HG03135 (cell line): ENCODE data around the gene PSMA1.
A peak's percentile ranks its signal among the peaks of the same experiment; 100 is the strongest.
"Not testable (repeated sequence)": the region's sequence is repeated elsewhere in the genome, so short reads cannot be mapped to it uniquely, and the experiment has no call there.

ENCODE experiments used
- ATAC-seq: cut with Tn5 transposase; IDR thresholded peaks from one replicate; pipeline ENCODE4 v1.9.1; 2021; ENCODE audit warnings: mild to moderate bottlenecking, moderate library complexity; ENCODE audit not compliant: unreplicated experiment

The PSMA1 gene

DNA sequence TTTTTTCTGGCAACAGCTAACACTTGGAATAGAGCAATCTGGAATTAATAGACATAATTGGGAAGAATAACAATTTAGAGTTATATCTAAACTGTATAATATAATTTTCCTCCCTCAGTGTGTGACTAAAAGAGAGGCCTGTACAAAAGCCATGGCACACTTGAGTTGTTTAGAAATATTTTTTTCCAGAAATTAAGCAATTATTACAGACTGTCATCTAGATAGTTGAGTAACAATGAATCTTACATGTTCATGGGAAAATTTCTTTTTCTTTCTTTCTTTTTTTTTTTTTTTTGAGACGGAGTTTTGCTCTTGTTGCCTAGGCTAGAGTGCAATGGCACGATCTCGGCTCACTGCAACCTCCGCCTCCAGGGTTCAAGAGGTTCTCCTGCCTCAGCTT lies 15.0 kb upstream of the PSMA1 start:
- ATAC-seq: not testable (repeated sequence)

DNA sequence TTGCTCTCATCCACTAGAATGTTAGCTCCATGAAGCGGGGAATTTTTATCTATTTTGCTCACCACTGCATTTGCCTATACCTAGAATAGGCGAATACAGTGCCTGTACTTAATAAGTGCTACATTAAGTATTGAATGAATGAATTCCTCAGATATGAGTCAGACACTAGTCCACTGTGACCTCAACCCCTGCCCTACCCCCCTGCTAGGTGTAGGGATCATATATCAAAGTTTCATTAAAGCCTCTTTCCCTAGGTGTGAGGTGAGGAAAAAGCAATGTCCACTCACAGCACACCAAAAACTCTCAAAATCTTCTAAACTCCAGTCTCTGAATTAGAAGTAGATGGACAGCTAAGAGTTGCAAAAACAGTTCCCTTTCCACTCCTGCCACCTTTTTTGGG lies 9.8 kb upstream of the PSMA1 start:
- ATAC-seq: no peak

DNA sequence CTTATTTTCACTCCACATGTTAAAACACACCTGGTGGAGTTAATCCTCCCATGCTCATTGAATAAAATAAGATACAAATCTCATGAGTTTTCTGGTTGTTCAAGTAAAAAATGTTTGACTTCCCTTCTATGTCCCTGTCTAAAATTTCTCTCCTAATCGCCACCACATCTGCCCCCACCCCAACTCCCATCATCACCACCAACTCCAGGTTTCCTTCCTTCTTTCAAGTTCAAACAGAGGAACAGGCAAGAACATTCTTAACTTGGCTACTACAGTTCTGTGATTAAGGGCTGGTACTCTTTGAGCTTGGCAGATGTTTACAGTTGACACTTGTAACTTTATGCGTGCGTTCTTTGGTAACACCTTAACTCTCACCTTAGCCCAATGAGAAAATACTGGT lies 9.1 kb upstream of the PSMA1 start:
- no peak for ATAC-seq

DNA sequence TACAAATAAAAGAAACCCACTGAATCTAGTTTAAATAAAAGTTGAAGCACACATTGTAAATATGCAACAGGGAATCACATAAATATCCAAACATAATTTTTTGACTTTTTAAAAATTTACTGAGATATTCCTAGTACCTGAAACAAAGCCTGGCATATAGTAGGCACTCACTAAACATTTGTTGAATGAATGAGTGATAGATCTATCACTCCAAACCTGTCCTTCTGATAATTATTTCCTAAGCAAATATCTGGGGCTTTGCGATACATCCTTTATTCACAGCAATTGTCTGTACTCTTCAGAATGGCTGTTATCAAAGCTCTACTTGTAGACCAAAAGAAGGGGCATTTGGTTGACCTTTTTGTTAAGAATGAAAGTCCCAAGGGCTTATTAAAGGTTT lies 2.6 kb upstream of the PSMA1 start:
- ATAC-seq: no peak

DNA sequence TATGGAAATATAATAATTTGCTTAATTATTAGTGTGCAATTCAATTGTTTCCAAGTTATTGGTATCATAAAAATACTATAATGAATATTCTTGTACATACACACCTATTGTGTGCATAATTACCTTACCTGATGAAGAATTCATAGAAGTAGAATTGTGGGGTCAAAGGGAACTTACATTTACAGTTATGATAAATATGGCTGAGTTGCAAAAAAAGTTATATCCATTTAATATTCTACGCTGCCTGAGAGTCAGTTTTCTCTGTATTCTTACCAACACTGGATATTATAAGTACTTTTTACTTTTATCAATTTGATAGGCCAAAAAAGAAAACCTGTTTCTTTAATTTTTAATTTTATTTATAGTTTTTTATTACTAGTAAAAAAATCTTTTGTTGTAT lies 2.1 kb upstream of the PSMA1 start:
- no peak for ATAC-seq

DNA sequence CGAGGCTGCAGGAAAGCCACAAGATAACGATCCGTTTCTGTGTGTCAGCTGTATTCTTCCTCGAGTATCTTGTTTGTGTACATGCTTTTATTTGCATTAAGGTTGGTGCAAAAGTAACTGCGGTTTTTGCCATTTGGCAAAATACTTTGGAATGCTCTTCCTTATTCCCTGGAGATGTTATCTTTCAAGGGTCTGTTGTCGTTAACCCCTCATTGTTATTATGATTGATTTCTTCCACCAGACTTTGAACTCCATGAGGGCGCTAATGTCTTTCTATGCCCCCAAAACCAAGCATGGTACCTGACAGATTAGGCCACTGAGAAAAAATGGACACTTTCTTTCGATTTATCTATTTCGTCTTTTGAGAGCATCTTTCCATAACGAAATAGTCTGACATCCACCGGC lies 563 bp upstream of the PSMA1 start:
- ATAC-seq: no peak

DNA sequence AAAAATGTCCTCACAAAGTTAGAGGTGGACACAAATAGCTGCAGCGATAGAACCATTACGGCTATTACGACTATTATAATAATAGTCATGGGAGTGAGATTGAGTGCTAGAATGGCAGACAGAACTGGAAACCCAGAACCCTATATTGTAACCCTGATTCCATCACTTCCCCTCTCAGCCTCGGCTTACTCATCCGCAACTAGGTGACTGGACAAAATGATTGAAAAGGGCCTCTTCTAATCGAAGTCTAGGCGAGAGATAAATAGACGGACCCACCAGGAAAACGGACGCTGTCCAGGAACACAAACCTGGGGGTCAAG lies 629 bp downstream of the PSMA1 start:
- ATAC-seq: peak; percentile 5

DNA sequence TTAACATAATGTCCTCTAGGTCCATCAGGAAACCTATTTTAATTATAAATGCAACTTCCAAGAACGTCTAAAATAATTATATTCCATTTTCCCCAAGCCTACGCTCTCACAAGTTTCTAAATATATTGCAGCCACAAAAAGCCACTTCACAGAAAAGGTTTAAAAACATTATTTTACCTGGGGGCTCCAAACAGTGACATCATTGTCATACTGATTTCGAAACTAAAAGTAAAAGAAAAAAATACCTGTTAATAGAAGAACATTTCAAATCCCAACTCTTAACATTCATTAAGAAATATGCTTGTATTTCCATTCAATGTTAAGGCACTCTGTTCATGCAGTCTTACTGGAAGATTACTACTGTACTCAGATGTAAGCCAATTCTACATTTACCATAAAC lies 1.4 kb downstream of the PSMA1 start:
- no peak for ATAC-seq

DNA sequence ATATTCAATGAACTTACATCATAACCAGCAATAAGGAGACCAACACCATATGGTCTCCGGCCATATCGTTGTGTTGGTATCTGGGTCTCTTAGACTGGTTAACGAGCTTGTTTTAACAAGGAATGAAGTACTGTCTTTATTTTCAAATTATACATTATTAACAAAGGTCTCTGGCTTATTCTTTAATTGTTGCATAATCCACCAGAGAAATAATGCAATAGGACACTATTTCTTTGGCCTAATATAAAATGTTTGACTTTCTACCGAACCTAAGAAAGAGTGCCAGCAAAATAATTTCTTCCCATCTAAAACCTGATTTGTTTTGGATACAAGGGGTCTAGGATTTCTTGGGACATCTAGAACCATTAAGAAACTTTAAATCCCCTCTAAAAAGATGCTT lies 6.4 kb downstream of the PSMA1 start:
- ATAC-seq: no peak

DNA sequence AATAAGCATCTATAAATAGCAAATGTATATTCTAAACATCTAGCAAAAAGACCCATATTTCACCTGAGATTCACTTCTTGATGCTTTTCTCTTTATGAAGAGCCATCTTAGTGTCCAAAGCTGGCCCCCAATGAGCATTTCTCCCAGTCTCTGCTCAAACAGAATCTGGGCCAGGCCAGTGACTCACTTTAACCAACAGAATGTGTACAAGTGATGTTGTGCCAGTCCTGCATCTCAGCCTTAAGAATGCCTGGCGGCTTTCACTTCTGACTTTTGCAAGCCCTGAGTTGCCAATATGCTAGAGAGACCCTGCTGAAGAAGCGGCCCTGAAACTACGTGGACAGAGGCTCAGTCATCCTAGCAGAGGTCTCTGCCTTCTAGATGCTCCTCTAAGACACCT lies 13.7 kb downstream of the PSMA1 start:
- ATAC-seq: no peak

DNA sequence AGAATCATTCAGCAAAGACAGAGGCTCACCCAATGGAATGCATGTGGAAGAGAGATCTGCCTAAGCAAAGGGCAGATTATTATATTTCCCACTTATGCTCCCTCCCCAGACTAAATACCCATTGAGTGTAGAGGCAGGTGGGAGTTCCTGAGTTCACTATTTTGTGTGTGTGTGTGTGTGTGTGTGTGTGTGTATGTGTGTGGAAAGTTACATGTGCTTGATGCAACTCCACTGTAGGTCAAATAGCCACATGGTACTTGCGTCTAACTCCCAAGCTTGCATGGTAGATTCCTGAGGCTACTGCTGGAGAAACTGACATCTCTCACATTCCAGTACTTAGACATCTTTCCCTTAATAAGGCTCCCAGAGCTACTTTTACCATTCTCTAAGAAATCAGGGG lies 17.2 kb downstream of the PSMA1 start:
- ATAC-seq: no peak

DNA sequence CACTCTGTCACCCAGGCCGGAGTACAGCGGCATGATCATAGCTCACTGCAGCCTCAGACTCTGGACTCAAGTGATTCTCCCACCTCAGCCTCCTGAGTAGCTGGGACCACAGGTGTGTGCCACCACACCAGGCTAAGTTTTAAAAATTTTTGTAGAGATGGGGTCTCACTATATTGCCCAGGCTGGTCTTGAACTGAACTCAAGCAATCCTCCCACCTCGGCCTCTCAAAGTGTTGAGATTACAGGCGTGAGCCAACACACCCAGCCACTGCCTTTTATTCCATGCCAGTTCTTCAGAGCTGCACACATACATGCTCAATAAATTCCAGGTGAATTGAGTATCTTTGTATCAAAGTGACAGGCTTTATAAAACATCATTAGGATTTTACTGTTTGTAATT lies 18.1 kb downstream of the PSMA1 start:
- ATAC-seq: no peak

DNA sequence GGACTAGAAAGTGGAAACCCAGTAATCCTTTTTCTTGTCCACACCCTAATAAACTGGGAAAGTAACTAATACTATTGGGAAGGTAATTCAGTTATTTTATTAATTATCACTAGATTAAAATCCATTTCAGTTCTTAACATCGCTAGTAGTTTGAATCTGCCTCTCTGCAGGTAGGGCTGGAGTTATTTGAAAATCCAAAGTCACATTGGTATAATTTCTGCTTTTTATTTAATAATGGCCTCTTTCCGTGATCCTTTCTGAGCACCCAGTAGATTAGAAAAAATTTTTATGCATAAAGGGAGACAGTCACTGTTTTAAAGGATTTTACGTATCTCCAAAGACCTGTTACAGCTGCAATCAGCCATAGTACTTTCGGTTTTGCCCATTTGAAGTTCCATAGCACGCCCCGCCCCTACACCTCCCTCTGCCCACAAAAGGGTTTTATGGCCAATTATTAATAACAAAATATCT lies 20.0 kb downstream of the PSMA1 start:
- peak; percentile 64 for ATAC-seq

DNA sequence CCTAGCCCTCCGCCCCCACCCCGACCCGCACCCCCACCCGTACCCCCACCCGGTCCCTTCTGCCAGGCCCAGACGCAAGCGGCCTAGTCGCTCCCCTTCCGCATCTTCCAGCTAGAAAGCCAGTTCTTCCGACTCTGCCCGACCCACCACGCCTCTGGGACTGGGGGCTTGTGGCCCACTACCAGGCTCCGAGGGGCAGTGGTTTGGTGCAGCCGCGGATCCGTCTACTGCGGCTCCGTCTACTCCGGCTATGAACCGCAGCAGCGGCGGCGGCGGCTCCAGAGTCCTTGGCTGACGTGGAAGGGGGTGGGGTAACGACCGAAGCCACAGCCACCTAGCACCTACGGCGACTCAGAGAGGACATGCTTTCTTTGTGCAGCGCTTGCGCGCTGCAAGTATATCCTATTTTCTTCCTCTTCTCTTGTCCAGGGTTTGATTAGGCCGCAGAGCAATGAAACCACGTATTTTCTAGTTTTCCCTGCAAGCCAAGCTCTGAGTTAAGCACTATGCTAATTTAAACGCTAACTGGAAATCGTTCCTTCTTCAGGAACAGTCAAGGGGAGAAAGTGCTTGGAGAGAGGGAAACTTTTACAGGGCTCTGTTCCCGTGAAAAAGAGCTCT lies 20.5 kb downstream of the PSMA1 start, which contains the start of gene COPB1:
Gene COPB1, minus strand, starts transcription at position 252 of the 621 bp plus-strand sequence. CDS start 883 bp downstream, outside the sequence.
- peak; percentile 83 for ATAC-seq

DNA sequence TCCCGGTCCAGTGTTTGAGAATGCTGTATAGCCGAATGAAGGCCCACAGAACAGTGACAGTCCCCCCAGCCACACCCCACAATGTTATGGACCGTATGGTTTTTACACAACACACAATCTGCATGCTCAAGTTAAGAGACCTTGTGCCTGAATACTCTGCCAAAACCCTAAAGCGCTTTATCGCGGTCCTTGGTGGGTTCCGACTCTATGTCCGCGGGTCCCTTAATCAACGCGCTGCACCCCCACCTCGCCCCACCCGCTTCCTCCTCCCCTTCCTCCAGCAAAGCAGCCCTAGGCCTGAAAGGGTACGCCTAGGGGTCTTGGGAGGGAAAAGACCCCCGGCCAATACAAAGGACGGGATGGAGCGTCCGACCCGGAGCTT lies 21.0 kb downstream of the PSMA1 start:
- peak; percentile 16 for ATAC-seq

DNA sequence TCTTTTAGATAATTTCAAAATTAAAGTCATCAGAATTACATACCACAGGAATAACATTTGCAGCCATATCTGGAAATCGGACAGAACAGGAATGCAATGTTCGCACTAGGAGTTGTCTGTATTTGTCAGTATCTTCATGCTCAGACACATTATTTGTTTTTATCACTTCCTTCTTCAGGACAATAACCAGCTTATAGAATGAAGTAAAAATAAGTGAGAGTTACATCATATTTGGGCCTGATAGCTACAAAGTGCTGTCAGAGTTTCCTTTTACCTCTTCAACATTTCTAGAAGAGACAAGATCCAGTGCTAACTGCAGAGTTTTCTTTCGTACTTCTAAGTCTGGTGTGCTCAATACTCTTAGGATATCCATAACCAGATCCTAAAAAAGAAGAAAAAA lies 39.5 kb downstream of the PSMA1 start:
- no peak for ATAC-seq

DNA sequence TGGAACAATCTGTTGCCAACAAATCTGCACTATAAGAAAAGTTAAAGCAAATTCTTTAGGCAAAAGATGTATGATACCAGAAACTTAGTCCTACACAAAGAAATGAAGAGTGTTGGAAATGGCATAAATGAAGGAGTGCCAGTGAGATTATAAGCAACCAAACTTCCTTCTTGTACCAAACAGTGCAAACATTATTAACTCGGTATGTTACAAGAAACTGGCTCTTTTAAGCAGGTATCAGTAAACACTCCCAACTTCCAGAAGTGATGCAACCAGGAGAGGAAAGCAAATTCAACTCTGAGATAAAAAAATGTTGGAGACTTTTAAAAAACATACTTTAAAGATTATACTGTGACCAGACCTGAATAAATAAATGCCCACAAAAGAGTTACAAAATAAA lies 49.1 kb downstream of the PSMA1 start:
- no peak for ATAC-seq

DNA sequence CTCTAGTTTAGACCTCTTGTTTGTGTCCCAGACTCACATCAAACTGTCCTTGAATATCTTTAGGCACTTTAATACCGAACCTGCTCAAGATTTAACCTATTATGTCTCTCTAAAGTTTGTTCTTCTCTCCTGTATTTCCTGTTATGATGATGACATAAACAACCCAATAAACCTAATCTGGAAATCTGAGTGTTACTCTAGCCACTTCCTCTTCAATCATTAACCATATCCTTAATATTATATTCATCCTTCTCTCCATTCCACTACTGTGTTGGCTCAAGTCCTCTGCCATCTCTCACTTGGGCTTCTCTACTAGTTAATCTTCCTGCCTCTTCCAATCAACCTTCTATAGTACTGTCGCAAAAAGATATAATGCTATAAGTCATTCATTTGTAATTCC lies 56.6 kb downstream of the PSMA1 start:
- no peak for ATAC-seq

DNA sequence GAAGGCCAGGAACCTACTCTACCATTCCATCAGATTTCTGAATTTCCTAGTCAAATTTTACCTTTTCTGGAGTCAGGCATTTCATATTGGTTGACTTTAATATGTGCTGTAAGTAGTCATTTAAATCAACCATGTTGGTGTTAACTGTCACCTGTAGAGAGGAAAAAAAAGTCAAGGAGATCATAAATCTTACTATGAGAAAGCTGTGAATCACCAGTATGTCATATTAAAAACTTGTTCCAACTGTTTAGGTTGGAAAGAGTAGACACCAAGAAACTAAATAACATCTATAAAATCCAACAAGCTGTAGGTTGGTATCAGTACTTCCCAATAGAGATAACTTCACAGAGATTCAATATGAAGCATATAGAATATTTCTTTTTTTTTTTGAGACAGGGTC lies 60.0 kb downstream of the PSMA1 start:
- ATAC-seq: no peak

DNA sequence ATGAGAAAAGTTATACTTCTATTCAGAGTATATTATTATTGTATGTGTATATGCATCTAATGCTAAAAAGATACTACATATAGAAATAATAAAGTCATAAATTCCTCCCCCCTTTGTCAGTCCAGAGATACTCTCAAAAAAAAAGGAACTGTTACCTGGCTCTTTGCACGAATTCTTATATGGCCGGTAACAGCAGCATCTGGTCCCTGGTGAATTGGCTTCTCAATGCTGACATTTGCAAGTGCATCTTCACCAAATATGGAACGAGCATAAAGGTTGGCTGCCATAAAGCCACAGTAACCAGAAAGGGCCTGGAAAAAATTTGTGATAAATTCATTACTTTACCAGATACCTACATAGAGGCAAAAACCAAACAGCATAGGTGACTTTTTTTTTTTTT lies 61.8 kb downstream of the PSMA1 start:
- no peak for ATAC-seq

DNA sequence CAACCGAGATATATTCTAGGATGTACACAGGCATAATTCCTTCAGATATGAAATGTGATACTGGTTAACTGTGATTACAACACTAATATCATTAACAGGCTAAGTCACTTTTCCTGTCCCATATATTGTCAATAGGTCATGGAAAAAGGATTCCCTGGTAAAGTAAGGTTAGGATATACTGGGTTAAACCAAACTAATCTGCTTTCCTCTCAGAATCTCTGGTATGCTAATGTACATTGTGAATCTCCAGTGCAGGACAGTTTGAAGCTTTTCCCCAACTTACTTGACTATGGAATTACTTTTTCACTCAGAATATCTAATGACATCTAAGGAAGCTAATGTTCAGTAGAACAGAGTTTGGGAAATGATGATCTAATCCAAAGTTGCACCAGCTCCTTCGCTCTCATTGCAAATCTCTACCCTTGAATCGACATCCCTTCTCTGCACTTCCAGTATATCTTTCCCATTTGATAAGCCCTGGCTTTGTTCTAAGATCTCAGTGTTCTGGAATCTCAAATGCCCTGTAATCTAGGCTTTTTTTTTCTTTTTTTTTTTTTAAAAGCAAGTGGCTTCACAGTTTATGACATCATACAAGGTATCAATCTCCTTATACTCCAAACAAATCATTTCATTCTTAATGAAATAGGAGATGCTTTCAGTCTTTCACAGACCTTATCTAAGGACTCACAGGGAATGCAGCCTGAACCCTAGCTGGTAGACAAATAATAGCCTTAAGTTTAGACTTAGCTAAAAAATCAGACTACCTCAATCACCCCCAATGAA lies 64.3 kb downstream of the PSMA1 start:
- ATAC-seq: no peak
